HG02588 (cell line): Measurements from ENCODE around the gene C16orf74.

Experiments
- ATAC-seq: cut with Tn5 transposase; IDR thresholded peaks from one replicate; pipeline ENCODE4 v1.9.1; 2021; ENCODE audit warnings: mild to moderate bottlenecking, moderate library complexity; ENCODE audit not compliant: unreplicated experiment

C16orf74 gene

DNA sequence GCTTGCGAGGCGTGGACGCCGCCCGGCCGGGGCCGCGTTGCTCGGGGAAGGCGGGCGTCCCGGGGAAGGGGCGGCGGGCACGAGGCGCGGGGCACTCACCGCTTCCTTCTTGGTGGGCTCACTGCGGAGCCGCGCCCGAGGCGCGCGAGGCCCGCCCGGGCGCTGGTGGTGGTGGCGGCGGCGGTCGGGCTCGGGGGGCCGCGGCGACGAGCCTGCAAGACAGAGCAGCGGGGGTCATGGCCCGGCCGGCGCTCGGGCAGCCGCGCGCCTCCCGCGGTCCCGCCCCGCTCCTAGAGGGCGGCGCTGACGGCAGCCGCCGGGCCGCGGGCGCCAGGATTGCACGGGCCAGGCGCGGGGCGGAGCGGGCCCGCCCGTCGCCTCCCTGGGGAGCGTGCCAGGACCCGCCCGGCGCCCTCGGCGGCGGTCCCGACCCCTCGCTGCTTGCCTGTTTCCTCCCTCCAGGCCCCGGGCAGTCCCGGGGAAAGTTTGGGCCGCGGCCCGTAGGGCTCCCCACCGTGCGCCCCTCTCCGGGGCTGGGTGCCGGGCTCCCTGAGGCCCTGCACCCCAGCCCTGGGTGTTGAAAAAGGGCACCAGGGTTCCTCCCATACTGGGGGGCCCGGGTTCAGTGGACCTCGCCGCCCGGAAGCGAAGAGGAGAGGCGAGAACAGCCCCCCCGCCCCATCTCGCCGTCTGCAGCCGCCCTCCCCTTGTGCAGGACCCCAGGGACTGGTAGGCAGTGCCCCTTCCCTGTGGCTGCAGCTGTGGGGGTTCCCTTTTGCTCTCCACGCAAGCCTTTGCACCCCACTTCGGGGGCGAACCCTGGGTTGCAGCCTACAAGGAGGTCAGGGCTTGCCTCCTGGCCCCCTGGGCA, at the start of gene C16orf74:
Gene C16orf74, minus strand, starts transcription at position 270 of the 871 bp plus-strand sequence. CDS start 15,879 bp downstream, outside the sequence.
- peak; percentile 48 for ATAC-seq

DNA sequence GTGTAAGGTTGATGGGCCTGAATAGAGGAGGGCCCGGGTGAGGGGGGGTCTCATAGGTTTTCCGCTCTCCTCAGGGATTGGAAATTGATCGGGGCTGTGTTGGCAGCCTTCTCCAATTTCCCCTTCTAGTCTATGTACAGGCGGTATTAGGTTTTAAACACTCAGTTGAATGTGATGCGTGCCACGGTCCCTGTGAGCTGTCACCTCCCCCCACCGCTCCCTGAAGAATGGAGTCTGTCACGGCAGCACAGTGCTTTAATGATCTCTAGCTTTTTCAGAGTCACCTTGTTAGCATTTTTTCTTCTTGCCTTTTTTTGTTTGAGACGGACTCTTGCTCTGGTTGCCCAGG, 49.4 kb upstream of the C16orf74 start:
- no peak for ATAC-seq

DNA sequence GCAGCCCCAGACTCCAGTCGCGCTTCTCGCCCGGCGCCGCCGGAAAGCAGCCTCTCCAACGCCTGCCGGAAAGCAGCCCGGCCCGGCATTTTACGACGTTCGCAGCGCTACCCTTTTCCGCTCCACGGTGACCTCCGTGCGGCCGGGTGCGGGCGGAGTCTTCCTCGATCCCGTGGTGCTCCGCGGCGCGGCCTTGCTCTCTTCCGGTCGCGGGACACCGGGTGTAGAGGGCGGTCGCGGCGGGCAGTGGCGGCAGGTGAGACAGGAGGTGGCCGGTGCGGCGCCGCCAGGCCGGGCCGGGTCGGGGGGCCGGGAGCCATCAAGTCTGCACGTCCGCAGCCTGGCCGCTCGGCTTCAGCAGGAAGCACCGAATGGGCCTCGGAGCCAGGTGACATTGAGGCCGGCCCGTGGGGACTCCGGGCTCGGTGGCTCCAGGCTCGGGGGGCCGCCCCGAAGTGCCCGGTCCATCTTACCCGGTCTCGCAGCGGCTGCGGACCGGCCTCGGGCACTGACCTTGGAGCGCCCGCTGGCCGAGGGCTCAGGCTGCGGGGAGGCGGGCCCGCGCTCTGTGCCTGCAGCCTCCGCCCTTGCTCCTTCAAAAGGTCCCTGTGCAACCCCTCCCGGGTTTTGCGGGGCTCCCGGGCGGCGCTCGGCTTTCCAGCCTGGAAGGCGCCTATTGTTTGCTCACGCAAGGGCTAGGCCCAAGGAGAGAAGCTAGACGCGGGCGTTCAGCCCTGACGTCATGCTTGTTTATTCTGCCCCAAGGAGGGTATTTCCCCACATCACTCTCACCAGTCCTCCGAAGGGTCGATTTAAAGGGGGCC, 48.8 kb upstream of the C16orf74 start, which contains the start of the genes COX4I1 and EMC8:
Gene COX4I1, plus strand, starts transcription at position 199 of the 824 bp plus-strand sequence. CDS start 1,511 bp downstream, outside the sequence.
Gene EMC8, minus strand, starts transcription at position 48 of the 824 bp plus-strand sequence. CDS start 249 bp downstream, outside the sequence.
- peak; percentile 84 for ATAC-seq

DNA sequence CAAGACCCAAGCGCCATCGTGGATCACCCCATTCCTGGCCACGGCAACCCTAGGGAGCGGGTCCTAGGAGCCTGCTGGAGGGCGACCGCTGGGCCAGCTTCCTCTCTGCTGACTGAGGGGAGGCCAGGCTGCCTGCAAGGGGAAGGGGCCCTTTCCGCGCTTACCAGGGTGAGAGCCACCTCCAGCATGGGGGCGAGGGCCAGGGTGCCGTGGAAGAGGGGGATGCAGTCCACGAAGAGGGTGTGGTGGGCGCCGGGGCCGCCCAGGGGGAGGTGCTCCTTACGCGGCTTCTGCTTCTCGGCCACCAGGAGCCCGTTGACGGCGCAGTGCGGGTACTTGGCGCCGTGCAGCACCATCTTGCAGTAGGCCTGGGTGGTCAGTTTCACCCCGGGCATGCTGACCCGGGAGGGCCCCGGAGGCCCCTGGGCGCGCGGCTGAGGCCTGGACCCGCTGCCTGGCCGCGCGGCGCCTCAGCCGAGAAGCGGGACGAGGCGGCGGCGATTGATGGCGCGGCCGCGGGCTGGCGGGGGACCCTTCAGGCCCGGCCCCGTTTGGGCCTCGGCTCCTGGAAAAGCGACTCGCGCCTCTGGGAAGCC, 48.1 kb upstream of the C16orf74 start:
- ATAC-seq, result peak; percentile 20

DNA sequence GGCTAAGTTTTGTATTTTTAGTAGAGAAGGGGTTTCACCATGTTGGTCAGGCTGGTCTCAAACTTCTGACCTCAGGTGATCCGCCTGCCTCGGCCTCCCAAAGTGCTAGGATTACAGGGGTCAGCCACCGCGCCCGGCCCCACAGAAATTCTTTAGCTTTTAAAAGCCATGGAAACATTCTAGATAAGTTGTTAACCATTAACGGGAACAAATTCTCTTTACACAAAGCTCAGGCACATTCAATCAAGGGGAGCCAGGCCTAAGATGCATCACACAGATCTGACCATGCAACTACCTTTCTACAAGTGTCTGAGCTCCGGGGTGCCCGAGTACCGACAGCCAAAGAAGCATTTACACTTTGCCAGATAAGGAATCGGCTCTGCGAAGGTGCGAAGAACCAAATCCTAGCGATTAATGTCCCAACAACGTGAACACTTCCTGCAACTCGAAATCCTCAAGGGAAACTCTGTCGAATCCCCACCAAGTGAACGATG, 47.4 kb upstream of the C16orf74 start:
- ATAC-seq, result no peak

DNA sequence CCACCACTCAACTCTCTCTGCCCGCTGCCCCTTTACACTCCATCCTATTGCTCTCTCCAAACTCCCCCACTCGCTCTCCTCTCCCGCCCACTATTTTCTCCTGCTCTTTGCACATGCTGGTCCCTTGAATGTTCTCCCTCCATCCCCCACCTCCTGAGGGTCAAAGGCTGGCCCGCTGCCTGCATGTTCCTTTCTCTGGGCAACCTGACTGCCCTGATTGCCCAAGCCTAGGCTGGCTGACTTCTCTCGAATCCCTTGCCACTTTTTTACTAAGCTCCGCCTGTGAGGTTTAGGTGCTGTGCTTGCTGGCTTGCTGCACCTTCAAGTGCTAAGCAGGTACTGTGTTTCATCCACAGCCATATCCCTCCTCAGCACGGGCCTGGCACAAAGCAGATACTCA, 45.7 kb upstream of the C16orf74 start:
- no peak for ATAC-seq

DNA sequence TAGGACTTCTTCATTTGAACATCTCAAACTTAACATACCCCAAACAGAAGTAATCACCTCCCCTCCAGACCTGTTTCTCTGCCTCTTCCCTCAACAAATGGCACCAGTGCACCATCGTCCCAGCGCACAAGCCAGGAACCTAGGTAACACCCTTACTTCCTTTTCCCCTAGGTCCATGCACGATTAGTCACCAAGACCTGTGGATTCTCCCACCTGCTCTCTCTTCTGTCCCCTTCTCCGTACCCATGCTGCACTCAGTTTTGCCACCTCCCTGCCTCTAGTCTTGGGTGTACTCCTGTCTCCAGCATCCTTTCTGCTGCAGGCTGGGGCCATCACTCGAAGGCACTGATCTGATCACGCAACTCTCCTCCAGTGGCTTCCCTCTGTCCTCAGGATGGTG, 45.3 kb upstream of the C16orf74 start:
- no peak for ATAC-seq

DNA sequence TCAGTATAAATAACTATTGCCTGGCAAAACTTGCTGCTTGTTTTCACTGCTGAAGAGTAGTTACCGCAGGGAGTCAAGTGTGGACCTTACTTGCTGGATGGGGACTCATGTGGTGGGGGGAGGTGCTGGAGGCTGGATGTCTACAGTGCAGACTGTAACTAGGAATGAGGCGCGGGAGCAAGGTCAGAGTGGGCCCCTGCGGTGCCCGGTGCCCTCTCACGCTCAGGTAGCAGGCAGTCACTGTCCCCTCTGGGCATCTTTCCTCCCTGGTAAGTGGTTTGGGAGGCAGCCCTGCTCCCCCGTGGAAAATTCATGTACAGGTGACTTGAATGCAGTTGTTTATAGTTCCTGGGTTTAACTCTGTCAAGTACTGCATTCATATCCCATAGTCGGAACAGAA, 43.8 kb upstream of the C16orf74 start:
- ATAC-seq, result no peak

DNA sequence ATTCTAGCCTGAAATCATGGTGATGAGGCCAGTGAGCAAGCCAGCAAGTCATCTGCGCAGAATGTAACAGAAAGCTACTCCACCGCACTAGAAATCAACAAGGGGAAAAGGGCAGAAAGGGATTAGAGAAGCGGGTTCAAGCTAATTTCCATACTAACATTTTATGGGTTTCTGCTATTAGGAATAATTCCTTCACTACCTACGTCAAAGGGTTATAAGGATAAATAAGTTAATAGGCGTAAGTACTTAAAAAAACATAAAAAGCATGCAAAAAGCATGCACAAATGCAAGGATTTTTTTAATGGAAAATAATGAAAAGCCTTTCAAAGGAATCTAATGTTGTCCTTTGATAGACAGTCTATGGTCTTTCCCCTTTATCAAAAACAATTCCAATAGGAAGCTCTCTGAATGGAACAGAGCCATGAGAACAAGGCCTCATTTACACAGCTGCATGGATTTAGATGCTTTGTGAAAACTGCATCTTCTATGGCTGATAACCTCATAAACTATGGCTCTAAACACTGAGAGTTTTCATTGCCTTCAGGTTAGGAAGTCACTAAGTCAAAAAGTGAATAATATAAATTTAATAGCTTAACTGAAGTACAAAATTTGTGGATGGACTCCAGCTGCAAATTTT, 42.9 kb upstream of the C16orf74 start:
- no peak for ATAC-seq

DNA sequence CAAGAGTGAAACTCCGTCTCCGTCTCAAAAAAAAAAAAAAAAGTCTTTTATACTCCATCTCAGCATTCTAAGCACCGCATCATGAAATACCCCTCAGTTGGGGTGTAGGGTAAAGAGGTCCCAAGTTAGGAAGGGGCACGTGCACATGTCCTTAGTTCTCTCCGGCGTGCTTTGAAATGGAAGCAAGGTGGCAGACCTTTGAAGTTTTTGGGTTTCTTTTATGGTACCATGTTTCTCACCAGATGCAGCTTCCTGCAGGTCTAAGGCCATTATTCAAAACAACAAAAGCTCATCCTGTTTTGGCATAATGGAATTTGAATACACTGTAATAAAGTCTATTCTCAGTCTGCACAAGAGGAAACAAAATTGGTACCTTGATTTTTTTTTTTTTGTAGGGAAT, 38.9 kb upstream of the C16orf74 start:
- ATAC-seq, result no peak

DNA sequence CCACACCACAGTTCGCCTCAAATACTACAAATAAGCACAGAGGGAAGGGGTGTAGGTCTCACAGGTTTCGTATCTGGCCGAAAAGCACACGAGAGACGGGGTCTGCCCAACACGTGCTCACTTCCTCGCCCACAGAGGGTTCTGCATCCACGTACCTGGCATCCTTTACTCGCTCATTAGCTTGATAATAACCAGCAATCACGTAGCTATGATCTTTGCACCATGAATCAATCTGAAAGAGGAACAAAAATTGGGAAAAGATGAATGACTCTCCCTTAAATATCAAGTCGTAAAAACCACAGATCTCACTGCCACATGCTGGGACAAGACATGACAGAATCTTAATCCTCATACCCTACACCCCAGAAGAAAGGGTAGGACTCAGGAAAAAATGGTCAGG, 37.9 kb upstream of the C16orf74 start:
- no peak for ATAC-seq

DNA sequence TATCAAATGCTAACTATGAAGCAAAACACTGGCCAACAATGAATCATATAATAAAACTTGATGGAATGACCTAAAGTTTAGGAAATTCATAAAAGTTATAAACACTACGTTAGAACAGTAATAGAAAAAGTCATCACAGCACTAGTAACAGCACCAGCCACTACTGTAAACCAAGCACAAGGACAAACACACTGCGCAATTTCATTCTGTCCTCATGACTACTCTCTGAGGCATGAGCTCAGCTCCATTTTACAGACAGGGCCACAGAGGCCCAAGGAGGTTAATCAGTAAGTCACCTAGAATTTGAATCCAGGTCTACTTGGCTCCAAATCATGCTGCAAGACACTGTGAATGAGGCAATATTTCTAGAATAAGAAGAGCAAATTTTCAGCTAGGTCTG, 35.0 kb upstream of the C16orf74 start:
- ATAC-seq, result no peak

DNA sequence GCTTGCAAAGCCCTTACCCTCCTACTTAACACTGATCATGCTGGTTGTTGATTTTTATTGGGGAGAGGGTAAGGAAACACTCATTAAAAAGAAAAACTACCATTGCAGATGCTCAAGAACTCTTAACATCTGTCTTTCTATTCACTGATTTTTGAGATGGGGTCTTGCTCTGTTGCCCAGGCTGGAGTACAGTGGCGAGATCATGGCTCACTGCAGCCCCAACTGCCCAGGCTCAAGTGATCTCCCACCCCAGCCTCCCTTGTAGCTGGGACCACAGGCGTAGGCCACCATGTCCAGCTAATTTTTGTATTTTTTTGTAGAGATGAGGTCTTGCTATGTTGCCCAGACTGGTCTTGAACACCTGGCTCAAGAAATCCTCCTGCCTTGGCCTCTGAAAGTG, 33.9 kb upstream of the C16orf74 start:
- no peak for ATAC-seq

DNA sequence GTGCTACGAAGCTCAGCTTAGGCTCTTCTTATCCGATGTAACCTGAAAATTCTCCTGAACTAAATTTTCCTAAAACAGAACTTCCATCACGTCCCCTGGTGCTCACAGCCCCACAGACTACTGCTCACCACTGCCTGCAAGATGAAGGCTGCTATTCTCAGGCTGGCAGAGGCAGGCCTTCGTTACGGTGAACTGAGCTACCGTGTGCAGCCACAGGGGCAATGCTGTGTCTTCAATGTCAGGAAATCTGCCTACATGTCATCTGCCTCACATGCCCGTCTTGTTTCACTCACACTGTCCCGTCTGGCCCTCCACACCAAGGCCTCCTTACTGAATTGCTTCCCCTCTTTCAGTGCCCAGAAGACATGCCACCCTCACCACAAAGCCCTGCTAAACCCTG, 32.5 kb upstream of the C16orf74 start:
- no peak for ATAC-seq

DNA sequence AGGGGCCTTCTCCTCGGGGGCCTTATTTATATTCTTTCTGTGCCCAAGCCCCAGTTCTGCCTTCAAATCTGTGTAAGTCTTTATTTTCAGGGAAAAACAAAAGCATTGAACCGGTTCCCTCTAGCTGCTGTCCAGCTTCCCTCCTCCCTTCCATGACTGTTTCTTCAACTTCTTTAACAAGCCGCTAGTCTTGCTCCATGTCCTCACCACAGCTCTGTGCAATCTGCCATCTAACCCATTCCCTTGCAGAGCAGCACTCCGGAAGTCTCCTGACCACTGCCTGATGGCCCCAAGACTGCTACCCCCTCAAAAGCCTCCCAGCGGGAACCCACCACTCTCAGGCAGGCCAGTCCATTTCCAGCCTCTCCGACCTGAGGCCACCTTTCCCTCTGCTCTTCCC, 31.6 kb upstream of the C16orf74 start:
- no peak for ATAC-seq

DNA sequence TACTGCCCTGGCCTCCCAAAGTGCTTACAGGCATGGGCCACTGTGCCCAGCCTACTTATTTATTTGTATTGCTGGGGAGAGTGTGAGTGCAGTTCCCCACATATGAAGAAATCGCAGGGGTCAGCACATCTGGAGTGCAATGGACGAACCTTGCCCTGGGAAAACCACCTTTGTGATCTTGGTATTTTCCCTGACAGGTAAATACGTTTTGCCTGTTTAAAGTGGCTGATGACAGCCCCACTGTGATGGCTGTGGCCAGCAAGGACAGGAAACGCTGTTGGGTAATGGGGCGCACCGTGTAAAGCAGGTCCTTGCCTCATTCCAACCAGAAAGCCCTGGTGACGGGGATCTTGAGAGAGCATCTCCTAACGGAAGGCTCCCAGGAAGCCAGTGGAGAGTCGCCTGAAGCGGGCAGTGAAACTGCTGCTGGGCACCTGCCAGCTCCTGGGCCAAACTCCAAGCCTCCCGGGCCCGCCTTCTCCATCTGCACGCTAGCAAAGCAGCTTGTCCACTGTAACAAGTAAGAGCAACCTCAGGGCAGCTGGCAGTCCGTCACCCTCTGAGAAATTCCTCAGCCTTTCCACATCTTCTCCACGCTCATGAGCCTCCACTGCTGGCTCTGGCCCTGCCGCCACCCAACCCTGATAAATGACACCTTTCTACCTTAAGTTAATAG, 30.9 kb upstream of the C16orf74 start:
- ATAC-seq, result no peak

DNA sequence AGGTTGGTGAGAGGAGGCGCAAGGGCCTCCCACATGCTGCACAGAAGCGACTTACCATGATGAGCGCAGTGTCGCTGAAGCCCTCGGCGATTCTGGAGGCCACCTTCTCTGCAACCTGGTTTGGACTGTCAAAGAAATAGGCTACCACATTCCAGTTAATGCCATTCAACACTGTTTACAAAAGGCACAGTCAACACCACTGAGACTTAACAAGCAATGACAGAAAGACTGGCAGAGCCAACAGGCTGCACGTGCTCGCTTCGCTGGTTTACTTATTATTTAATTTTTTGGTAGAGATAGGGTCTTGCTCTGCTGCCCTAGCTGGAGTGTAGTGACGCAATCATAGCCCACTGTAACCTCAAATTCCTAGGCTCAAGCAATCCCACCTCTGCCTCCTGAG, 30.3 kb upstream of the C16orf74 start:
- no peak for ATAC-seq

DNA sequence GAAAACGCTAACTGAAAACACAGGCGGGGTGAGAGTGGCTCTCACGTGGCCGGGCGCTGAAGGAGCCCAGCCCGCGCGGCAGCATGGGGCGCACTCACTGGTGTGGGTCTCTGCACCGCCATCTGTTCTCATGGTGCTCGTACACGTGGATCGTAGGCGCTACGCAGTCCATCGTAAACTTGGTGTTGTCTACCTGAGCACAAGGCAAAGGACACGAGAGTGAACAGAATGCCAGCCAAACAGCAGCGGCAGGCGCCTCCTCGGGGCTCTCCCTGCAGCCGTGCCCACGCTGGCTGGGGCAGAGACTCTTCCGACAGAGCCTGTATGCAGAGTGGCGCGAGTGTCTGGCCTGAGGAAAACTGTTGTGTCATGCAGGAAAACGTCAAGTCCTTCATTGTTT, 29.4 kb upstream of the C16orf74 start:
- no peak for ATAC-seq

DNA sequence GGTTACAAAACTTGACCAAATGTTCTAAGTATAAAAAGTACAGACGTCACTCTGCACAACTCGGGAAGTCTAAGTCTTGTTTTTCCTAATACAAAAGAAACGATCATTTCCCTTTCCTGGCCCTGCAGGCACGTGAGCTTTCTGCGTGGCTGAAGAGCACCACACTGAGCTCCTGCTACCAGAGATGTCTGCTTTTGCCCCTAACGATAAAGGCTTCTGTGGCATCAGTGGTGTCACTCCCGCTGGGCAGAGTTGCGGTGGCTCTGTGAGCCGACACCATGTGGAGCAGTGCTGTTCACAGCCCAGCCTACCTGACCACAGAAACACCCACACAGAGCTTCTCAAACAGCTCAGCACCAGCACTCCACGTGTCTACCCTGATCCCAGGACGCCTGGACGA, 28.0 kb upstream of the C16orf74 start:
- ATAC-seq, result no peak

DNA sequence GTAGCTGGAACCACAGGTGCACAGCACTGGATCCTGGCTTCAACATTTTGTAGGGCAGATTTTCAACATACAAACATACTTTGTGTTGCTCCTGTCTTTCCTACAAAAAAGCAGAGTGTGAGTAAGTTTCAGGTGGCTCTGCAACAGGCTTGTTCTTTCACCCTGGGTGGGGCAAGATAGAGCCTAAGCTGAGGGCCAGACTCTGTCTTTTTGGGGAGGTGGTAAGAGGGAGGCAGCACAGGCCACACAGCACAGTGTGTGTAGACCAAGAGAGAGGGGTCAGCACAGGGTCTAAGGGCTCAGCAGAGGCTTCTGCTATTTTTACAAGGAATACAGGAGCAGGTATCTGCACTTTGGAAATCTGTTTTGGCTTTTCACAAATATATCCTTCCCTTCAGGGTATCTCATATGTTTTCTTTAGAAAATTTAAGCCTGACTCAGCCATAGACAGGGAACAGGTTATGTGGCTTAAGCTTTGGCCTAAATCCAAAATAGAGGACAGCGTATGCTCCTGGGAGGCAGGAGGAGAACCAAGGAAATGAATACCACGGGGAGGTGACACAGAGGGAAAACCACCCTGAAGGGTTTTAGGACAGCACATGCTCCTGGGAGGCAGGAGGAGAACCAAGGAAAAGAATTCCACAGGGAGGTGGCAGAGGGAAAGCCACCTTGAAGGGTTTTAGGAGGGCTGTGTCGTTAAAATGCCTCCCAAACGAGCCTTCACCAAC, 26.9 kb upstream of the C16orf74 start:
- ATAC-seq, result no peak
